Endothelial cell of umbilical vein (primary cell): ENCODE measurements around the gene PTGDR2. TPM values are rescaled to one million over a fixed set of nuclear protein-coding genes. Genes with fewer than 3 reads are reported as not detected.

Experiments used
- BruUV-seq: library from RNA; stranded (reverse); fragments of 400-500 nt; replicated peaks from 2 replicates; lab custom pipeline; 2021; lab: Mats Ljungman, UMichigan
- CTCF ChIA-PET: fragments of 300-600, 350-600 bp; sonication (Branson Sonifier 250); formaldehyde crosslinking; loops from one replicate; lab custom pipeline; 2021; ENCODE audit warnings: antibody characterized with exemption, inconsistent platforms; lab: Charles Lee
- POLR2A ChIA-PET: fragments of 300-600, 350-600 bp; sonication (Branson Sonifier 250); formaldehyde crosslinking; loops from one replicate; lab custom pipeline; 2021; ENCODE audit warnings: antibody characterized with exemption, inconsistent platforms; lab: Charles Lee
- DNase-seq: peaks from one replicate; pipeline ENCODE4 v3.0.0-alpha.2; 2011; ENCODE audit warnings: low read depth, low spot score
- FAIRE-seq: peaks from 2 replicates; lab custom pipeline; 2011; peaks lifted over from hg19 to GRCh38; lab: Jason Lieb, UNC
- H2AFZ ChIP-seq: 2 replicates; pipeline ENCODE4 v1.6.0; 2012; ENCODE audit warnings: low read depth, low read length, control low read depth, inconsistent platforms
- H3K27ac ChIP-seq: 2 replicates; pipeline ENCODE4 v1.5.1; 2011; ENCODE audit warnings: low read depth, mild to moderate bottlenecking, control low read depth, low read length, moderate library complexity; ENCODE audit not compliant: insufficient read depth
- H3K27me3 ChIP-seq, 2 experiments: 2 replicates each; pipeline versions ENCODE4 v1.6.0 to v1.6.1; 2011; ENCODE audit warnings: low read length in 2 of 2, mixed read lengths in 1 of 2; ENCODE audit not compliant: control insufficient read depth in 2 of 2, insufficient read depth in 2 of 2
- H3K36me3 ChIP-seq, 2 experiments: 2 replicates in 1 of 2; 3 replicates in 1 of 2; pipeline ENCODE4 v1.5.1; 2011; ENCODE audit warnings: low read length in 2 of 2, mild to moderate bottlenecking in 1 of 2, moderate library complexity in 1 of 2; ENCODE audit not compliant: control insufficient read depth in 2 of 2, insufficient read depth in 2 of 2; ENCODE audit errors: extremely low read depth in 1 of 2
- H3K4me1 ChIP-seq: 3 replicates; pipeline ENCODE4 v1.5.1; 2011; ENCODE audit warnings: mild to moderate bottlenecking, low read length; ENCODE audit not compliant: control insufficient read depth, insufficient read depth; ENCODE audit errors: extremely low read depth
- H3K4me2 ChIP-seq: 2 replicates; pipeline ENCODE4 v1.6.1; 2011; ENCODE audit warnings: low read length, control low read depth, mixed read lengths; ENCODE audit not compliant: insufficient read depth
- H3K4me3 ChIP-seq, 3 experiments: fragments of 200-600 bp in 1 of 3; sonication (generic), shearing (Covaris generic) in 1 of 3; replicated peaks in 1 of 3; 2 replicates each; pipeline ENCODE4 v1.5.1; 2011 to 2016; ENCODE audit warnings: control low read depth in 3 of 3, low read length in 3 of 3, mild to moderate bottlenecking in 2 of 3, inconsistent platforms in 1 of 3, low read depth in 1 of 3, moderate library complexity in 1 of 3; ENCODE audit not compliant: insufficient read depth in 1 of 3
- H3K79me2 ChIP-seq: 2 replicates; pipeline ENCODE4 v1.6.0; 2012; ENCODE audit warnings: low read length, inconsistent platforms; ENCODE audit not compliant: control insufficient read depth, insufficient read depth
- H3K9ac ChIP-seq: replicated peaks from 2 replicates; pipeline ENCODE3; 2011; ENCODE audit warnings: low read length, control low read depth; ENCODE audit not compliant: insufficient read depth; ENCODE audit errors: extremely low read depth
- H3K9me1 ChIP-seq: replicated peaks from 3 replicates; pipeline ENCODE4 v1.6.0; 2011; ENCODE audit warnings: mild to moderate bottlenecking, low read length; ENCODE audit not compliant: control insufficient read depth, insufficient read depth; ENCODE audit errors: extremely low read depth
- H3K9me3 ChIP-seq: replicated peaks from 2 replicates; pipeline ENCODE4 v1.5.1; 2012; ENCODE audit warnings: low read length, inconsistent platforms; ENCODE audit not compliant: control insufficient read depth, insufficient read depth
- H4K20me1 ChIP-seq: replicated peaks from 2 replicates; pipeline ENCODE3; 2011; ENCODE audit warnings: mild to moderate bottlenecking, low read length; ENCODE audit not compliant: control insufficient read depth, insufficient read depth; ENCODE audit errors: extremely low read depth
- CTCF ChIP-seq, 2 donors: IDR thresholded peaks; 1 replicate in 1 of 2; 2 replicates in 1 of 2; pipeline ENCODE4 v1.5.1; 2011; ENCODE audit warnings: low read length in 2 of 2, mild to moderate bottlenecking in 2 of 2, moderate library complexity in 2 of 2, control low read depth in 1 of 2, inconsistent platforms in 1 of 2, low read depth in 1 of 2; ENCODE audit not compliant: insufficient read depth in 1 of 2; ENCODE audit errors: extremely low read depth in 1 of 2
- EZH2 ChIP-seq: IDR thresholded peaks from 2 replicates; pipeline ENCODE4 v1.6.1; 2012; ENCODE audit warnings: borderline replicate concordance, low read depth, mild to moderate bottlenecking, moderate library complexity, low read length, inconsistent platforms; ENCODE audit not compliant: severe bottlenecking
- FOS ChIP-seq: IDR thresholded peaks from 2 replicates; pipeline ENCODE4 v1.6.1; 2011; ENCODE audit warnings: mild to moderate bottlenecking, low read length, moderate library complexity, borderline replicate concordance; ENCODE audit not compliant: insufficient read depth
- GATA2 ChIP-seq: IDR thresholded peaks from 2 replicates; pipeline ENCODE4 v1.7.0; 2011; ENCODE audit warnings: low read depth, mild to moderate bottlenecking, moderate library complexity, mixed read lengths, low read length; ENCODE audit not compliant: insufficient read length, insufficient read depth
- JUN ChIP-seq: IDR thresholded peaks from 2 replicates; pipeline ENCODE4 v1.6.1; 2011; ENCODE audit warnings: borderline replicate concordance, low read depth; ENCODE audit not compliant: insufficient read length, insufficient read depth
- MAX ChIP-seq: IDR thresholded peaks from 2 replicates; pipeline ENCODE4 v1.6.1; 2011; ENCODE audit not compliant: insufficient read depth, insufficient read length
- MYC ChIP-seq: IDR thresholded peaks from one replicate; pipeline ENCODE4 v1.6.1; 2011; ENCODE audit warnings: mild to moderate bottlenecking, low read depth, low read length
- POLR2A ChIP-seq: IDR thresholded peaks from 2 replicates; pipeline ENCODE4 v1.6.1; 2012; ENCODE audit warnings: low read depth, mild to moderate bottlenecking, control low read depth, low read length
- POLR2AphosphoS5 ChIP-seq: IDR thresholded peaks from 2 replicates; pipeline ENCODE4 v1.6.1; 2012; ENCODE audit warnings: low read depth, mild to moderate bottlenecking, control low read depth, low read length, moderate library complexity; ENCODE audit not compliant: insufficient read depth
- dilution Hi-C: fragments of 300-500 bp; cut with MboI; formaldehyde crosslinking; loops from one replicate; pipeline ENCODE4 v1.15.0; 2019; ENCODE audit warnings: low sequenced_read_pairs; ENCODE audit not compliant: extremely low pct_ligation_motif_present
- intact Hi-C: fragments of 100-400 bp; cut with micrococcal nuclease; formaldehyde crosslinking; loops from one replicate; pipeline ENCODE4 v1.10.0; 2022
- polyA plus RNA-seq, 4 experiments: library from polyadenylated mRNA; depleted of rRNA in 3 of 4; stranded (reverse) in 3 of 4; unstranded in 1 of 4; fragments of >200 nt; gene quantifications; 2 replicates each; pipeline versions ENCODE4 v1.2.1 to v1.2.3, GENCODE V29; 2011 to 2012; ENCODE audit warnings: missing spikeins in 1 of 4
- total RNA-seq: library from RNA; stranded (reverse); gene quantifications from 2 replicates; pipeline ENCODE4 v1.2.3, GENCODE V29; 2021

The PTGDR2 gene
- total and polyA plus RNA-seq, 2 donors (not counting 3 experiments of a cell fraction or from before 2014, with no cell fraction given), result 0.15 TPM; not detected in 1

DNA sequence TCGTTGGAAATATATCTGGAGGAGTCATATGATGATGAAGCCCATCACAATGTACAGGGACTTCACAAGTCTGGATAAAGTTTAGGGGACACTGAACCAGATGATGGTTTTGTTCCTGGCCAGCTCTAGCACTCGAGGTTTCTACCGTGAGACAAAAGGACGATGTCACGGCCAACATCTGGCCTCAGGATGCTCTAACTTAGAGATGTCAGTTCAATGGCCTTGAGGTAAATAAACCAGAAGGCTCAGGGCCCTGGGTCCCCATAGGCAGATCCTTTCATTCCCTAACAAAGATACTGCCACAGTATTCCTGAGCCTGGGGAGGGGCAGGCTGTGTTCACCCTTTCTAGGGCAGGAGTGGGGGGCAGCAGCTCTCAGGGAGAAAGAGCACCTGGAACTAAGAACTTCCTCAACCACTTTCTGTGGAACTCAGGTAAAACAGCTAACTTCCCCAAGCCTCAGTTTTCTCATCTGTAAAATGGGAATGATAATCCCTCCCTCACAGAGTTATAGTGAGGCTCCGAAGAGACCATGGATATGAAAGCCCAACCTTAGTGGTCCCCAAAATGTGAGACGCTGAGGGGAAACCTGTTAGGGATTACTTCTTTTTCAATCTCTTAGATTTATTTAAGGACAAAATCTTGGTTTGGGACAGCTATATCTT lies 52.3 kb downstream of the PTGDR2 start:
- no peaks in the 10 kb centered on the region for H3K36me3 ChIP-seq
- DNase-seq, result no peak
- H3K9ac ChIP-seq, result no peak overlapping the region
- ChIA-PET POLR2A (no interaction called here), CTCF (interaction anchor here (2.2 kb wide), 1 partner anchor 96 kb away, joined by 5 read pairs; no protein-coding TSS in a partner anchor)
- H3K9me1 ChIP-seq, result no peaks in the 10 kb centered on the region
- intact Hi-C loops, result no loop called here
- no peaks in the 10 kb centered on the region for H4K20me1 ChIP-seq
- H2AFZ ChIP-seq, result no peak overlapping the region
- H3K27ac ChIP-seq, result no peak overlapping the region
- H3K9me3 ChIP-seq, result no peaks in the 10 kb centered on the region
- H3K79me2 ChIP-seq, result no peaks in the 10 kb centered on the region
- FAIRE-seq, result no peak
- no TSS peak for BruUV-seq
- H3K4me3 ChIP-seq, result no peak overlapping the region
- H3K4me2 ChIP-seq, result no peak overlapping the region
- TF ChIP-seq POLR2A, result no peak
- no peak for TF ChIP-seq FOS
- TF ChIP-seq GATA2, result no peak
- no peak for TF ChIP-seq POLR2AphosphoS5
- no peak for TF ChIP-seq EZH2
- TF ChIP-seq MAX, result no peak
- dilution Hi-C loops, result no loop called here
- H3K4me1 ChIP-seq, result no peaks in the 10 kb centered on the region
- H3K27me3 ChIP-seq, result peaks cover 5 to 15% of the 10 kb centered on the region in 2 experiments

DNA sequence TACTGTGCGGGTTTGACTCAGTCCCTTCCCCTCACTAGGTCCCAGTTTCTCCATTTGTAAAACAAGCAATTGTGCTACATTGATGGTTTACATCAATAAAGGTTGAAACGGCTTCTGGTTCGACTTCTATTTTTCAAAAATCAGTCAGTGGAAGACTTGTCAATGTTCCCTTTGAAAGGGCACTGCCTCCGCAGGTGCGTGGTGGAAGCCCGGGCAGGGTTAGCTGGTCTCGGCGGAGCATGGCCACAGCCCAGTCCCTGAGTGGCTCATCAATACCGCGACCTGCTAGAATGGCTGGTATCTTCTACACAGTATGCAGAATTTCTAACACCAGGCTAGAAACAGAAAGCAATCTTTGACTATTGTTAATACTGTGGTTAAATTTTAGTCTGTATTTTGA lies 54.6 kb downstream of the PTGDR2 start:
- BruUV-seq, result no TSS peak
- CTCF ChIA-PET, result interaction anchor here (0.9 kb wide), 1 partner anchor 98 kb away, joined by 3 read pairs; no protein-coding TSS in a partner anchor
- Histone ChIP-seq H2AFZ (no peak overlapping the region), H3K4me3 (no peak overlapping the region), H4K20me1 (no peaks in the 10 kb centered on the region), H3K27ac (no peak overlapping the region), H3K9me3 (no peaks in the 10 kb centered on the region), H3K9me1 (no peaks in the 10 kb centered on the region), H3K4me1 (no peaks in the 10 kb centered on the region), H3K4me2 (no peak overlapping the region), H3K9ac (no peak overlapping the region), H3K79me2 (no peaks in the 10 kb centered on the region), H3K27me3 (peaks cover 10 to 18% of the 10 kb centered on the region in 2 experiments), H3K36me3 (no peaks in the 10 kb centered on the region)
- dilution Hi-C loops, result no loop called here
- DNase-seq (no peak), FAIRE-seq (no peak)
- intact Hi-C loops, result no loop called here
- POLR2A ChIA-PET, result no interaction called here
- TF ChIP-seq POLR2A (no peak), MYC (no peak), MAX (no peak), POLR2AphosphoS5 (no peak), JUN (no peak), GATA2 (no peak), CTCF (IDR thresholded peaks at IDR 0.05; ENCODE audit: extremely low read depth in 1 of 2, insufficient read depth in 1 of 2, low read depth in 1 of 2, low read length in 2 of 2) (no peak), EZH2 (no peak), FOS (no peak)
